Stimulated activated CD8-positive, alpha-beta memory T cell treated with anti-CD3 and anti-CD28 coated beads, Interleukin-12 subunit alpha, Interleukin-12 subunit beta, amount 100 ng/mL, for 24 hours (primary cell): ENCODE results near the gene SHISA8.

Source experiments
- DNase-seq: peaks from one replicate; pipeline ENCODE4 v3.0.0-alpha.2; 2020; ENCODE audit errors: extremely low read depth

Gene SHISA8

DNA sequence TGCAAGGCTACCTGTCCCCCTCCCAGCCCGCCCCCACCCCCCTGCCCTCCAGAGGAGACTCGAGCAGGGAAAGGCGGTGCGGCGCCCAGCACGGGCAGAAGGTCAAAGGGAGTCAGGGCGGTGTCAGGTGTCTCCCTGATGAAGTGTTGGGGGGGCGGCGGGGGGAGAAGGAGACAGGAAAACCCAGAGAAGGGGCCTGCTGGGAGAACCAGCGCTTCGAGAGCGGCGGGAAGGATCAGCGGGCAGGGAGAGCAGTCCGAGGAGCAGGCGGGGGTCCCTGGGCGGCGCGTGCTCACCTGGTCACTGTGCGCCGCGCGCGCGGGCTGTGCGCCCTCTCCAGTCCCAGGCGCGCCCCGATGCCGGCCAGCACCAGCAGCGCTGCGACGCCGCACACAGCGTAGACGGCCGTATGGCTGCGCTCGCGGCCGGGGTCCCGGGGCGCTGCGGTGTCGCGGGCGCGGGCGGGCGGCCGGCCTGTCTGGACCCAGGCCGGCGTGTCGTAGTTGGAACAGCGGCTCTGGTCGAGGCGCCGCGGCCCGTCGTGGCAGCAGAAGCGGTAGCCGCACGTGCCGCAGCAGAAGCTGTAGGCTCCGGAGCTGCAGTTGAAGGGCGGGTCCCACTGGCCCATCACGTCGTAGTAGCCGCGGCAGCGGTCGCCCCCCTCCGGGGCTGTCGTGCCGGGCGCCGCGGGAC is 886 bp downstream of the SHISA8 start:
- DNase-seq: no peak

DNA sequence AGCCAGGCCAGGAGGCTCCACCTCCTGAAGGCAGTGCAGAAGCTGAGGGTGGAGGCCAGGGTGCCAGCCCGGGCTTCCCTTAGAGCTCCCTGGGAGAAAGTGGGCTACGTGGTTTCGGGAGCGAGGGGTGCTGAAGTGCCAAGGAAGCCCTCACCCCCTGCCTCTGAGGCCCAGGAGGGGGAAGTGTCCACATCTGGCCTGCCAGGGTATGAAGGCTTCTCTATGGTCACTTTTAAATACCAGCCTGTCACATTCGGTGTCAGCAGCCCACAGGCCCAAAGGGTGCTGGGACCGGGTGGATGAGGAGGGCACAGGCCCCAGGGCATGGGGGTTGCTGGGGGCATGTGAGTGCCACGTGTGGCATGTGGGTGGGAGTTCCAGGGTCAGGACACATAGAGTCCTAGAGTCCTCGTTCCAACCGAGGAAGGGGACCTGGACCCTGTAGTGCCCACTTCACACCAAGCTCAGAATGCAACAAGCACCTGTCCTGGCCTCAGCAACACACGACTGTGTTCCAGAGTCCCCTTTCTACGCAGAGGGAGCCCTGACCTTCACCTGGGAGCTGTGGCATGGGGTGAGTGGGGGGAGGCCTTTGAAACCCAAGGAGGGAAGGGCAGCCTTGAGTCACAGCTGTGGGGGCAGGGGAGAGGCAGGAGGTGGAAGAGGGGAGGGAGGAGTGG is 1.7 kb downstream of the SHISA8 start:
- no peak for DNase-seq

DNA sequence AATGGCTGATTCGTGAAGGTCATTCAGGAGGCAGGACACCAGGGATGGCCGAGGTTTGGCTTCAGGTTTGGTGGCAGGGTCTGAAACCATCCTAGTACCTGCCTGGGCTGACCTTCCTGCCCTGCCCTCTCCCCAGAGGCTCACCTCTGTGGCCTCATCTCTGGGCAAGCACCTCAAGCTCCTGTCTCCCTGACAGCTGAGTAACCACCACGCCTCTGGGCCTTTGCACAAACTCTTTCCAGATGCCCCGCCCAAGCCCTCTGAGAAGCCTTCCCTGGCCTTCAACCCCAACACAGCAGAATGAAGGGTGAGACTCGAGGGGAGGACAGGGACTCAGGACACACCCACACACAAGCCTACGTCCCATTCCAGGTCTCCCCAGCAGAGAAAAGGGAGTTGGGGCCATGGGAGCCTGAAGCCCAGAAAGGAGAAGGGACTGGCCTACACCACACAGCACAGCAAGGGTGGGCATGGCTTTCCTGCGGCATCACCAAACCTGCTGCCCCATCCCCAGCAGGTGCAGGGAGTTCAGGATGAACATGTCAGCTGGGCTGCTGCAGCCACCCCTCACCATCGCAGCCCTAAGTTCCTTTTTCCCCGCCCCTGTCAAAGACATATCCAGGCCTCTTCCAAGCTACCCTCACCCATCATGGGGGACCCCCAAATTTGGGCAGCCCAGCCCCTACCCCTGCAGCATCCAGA is 2.4 kb downstream of the SHISA8 start:
- no peak for DNase-seq

DNA sequence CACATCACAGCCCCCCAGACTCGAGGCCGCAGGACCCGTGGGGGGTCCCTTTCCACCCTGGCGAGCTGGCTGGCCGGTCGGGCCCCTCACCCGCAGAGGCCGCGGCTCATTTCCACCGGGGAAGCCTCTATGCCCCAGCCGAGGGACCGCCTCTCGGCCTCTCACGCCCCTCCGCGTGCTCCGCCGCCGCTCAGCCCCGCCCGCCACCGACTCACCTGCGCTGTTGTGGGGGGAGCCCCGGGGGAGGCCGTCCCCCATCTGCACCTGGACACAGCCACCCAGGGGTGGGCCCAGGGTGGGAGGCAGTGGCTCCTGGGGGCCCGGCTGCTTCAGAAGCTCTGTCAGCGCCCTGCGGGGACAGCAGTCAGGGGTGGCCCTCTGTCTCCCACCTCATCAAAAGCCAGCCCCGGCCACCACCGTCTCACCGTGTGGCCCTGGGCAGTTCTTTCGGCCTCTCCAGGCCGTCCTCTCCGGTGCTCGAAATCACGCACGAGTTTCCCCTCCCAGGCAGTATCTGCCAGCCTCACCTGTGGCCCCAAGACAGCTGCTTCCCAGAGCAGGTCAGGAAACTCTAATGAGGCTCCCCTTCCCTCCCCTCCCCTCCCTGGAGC is 3.8 kb downstream of the SHISA8 start:
- no peak for DNase-seq

DNA sequence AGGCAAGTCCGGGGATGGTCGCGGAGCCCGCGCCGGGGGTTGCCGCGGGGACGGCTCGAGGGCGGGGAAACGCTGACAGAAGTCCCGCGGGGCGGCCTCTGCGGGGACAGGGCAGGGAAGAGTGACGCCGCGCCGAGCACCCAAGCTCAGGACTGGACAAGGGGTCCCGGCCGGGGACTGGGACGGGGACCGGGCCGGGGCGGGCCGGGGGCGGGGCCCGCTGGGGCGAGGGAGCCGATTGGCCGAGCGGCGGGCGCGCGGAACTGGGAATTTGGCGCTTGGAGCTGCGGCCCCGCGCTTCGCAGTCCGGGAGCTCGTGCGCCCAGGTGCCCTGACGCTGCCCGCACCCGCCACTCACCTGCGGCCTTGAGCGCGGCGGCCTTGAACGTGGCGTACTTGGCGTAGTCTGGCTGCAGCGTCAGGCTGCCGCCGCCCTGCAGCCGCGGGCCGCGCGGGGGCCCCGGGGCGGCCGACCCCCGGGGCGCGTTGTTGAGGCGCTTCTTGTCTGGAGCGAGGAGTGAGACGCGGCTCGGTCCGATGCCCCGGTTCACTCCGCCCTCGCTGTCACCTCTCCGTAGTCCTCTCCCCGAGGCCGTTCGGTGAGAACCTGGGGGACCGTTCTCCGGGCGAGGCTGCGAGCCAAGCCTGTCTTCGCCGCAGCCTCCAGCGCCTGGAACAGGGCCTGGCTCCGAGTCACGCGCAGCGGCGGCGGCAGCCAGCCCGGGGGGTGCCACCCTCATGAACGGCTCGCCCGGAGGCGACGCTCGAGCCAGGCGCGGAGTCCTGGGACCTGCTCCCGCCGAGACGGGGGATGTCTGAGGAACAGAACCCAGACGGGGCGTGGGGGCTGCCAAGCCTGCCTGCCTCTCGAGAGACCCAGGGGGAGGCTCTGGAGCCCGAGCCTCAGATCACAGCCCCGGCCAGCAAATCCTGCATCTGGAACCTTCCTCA is 4.5 kb downstream of the SHISA8 start:
- no peak for DNase-seq

DNA sequence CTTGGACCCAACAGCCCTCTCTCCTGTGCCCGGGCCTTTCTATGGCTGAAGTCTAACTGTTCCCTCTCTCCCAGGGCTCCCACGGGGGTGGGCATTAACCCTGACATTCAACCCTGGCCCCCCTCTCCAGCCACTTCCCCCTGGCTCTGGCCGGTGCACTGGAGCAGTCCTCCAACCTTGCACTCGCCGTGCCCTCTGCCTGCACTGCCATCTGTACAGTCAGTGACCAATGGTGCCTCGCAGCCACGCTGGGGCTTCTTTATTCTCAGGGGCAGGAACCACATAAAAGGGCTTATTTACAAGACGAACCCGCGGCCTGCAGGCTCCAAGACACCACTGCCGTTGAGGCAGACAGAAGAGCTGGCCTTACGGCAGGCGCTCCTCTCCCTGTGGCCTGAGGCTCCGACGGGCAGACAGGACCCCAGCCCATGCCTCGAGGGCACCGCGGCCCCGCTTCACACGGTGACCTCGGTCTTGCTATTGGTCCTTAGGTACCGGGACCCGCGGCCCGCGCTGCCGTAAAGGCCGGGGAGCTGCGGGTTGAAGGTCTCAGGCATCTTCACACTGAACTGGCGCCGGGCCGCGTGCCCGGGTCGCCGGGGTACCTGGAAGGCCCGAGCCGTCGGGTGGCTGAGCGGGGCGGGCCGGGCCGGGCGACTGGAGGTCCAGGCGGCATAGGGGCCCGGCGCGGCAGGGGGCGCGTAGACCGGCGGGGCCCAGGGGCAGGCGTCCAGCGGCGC is 5.4 kb downstream of the SHISA8 start:
- DNase-seq: no peak

DNA sequence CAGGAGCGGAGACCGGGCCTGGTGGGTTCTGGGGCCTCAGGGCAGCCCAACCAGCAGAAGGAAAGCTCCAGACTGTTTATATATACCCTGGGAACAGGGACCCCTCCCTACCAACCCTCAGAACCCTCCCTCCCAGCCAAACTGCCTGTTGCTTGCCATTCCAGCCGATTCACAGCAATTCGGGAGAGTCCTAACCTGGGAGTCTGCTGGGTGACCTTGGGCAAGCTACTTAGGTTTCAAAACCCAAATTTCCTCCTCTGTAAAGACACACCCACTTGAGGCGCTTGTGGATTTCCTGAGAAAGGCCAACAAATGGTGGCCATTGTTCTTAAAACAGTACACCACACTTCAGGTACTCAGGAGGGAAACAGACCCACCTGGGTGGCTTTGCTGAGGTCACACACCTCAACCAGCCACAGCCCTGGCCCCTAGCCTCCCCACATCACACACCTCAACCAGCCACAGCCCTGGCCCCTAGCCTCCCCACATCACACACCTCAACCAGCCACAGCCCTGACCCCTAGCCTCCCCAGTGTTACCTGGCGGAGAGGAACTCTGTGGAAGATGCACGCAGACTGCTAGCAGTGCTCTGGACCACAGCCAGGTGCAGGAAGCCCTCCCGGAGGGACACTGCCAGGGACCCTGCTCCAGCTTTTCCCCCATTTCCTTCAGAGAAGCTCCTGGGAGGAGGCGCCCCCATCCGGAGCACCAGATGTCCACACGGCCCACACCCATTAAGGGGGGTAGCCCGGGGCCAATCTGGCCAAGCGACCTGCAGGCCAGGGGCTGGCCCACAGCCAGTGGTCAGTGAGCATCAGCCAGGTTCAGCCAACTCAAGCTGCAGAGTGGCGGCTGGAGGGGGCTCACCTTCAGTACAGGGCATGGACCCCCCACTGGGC is 6.2 kb downstream of the SHISA8 start:
- DNase-seq: no peak

DNA sequence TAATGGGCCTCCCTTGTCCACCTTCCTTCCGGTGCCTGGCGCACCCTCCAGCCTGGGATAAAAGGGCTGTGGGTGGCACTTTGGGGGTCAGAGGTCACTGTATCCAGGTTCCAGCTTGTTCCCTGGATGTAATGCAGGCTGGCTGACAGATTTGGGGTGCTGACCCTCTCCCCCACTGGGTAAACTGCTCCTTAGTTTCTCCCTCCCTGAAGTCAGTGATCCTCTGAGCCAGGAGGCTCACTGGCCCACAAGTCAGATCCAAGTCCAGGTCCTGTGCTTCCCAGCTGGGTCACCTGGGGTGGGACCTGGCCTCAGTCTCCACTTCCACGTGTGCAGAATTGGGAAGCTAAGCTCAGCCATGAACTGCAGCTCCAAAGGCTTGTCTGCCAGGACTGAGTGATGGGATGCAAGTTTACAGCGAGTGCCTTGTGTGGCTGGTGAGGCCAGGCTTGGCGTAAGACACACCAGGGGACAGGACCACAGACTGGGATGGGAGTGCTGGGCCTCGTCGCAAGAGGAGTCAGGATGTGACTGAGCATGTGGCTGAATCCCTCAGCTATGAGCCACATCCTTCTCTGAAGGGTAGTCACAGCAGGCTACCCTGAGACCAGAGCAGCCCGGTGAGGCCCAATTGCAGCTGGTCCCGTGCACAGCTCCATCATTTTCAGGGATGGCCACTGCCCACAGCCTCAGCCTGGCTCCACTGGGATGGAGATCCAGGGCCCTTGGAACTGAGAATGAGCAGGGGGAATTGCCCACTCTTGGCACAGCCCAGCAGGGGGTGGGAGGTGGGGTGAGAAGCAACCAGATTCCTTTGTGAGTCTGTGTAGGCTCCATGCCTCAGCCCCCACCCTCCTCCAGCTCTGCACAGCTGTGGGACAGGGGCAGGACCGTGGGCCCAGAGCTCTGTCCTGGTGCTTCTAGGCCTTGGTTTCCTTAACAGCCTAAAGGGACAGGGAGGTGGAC is 7.2 kb downstream of the SHISA8 start:
- DNase-seq: no peak

DNA sequence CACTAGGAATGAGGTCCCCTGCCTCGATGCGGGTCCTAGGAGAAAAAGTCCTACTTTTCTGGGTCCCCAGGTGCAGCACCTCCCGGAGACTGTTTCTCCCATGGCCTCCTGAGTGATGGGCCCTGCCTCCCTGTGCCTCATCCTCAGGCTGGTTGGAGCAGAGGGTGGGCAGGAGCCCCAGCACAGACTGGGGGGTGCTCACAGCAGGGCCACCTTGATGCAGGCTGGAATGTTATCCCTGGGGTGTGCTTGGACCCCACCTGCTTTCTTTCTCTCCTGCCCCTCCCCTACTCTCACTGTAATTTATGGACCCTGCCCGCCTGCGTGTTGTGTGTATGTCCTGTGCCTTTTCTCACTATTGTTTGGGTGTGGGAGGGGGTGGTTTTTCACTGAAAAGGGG is 8.1 kb downstream of the SHISA8 start:
- DNase-seq: no peak

DNA sequence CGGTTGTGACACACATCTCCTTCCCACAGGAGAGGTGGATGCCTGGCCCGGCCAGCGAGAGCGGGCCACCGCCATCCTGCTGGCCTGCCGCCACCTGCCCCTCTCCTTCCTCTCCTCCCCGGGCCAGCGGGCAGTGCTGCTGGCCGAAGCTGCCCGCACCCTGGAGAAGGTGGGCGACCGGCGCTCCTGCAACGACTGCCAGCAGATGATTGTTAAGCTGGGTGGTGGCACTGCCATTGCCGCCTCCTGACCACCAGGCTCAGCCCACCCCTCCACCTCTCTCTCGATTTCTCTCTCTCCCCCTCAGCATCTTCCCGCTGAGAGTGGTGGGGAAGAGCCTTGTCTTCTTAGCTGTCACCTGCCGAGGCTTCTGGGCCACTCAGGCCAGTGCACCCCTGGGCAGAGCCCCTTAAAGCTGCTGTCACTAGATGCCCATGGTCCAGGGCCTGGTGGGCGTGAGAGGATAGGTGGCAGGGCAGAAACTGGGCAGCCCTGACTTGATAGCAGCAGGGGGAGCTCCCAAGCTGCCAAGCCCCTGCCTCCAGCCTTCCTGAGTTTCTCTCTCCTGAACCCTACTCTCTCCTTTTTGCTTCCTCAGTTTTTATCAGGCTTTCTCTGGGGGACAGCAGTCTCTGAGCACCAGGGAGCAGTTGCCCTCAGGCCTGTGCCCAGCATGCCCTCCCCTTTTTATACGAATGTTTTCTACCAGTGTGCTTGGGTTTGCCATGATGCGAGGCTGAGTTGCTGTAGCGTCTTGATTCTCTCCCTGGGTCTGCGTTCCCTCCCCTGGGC is 9.3 kb downstream of the SHISA8 start:
- no peak for DNase-seq

DNA sequence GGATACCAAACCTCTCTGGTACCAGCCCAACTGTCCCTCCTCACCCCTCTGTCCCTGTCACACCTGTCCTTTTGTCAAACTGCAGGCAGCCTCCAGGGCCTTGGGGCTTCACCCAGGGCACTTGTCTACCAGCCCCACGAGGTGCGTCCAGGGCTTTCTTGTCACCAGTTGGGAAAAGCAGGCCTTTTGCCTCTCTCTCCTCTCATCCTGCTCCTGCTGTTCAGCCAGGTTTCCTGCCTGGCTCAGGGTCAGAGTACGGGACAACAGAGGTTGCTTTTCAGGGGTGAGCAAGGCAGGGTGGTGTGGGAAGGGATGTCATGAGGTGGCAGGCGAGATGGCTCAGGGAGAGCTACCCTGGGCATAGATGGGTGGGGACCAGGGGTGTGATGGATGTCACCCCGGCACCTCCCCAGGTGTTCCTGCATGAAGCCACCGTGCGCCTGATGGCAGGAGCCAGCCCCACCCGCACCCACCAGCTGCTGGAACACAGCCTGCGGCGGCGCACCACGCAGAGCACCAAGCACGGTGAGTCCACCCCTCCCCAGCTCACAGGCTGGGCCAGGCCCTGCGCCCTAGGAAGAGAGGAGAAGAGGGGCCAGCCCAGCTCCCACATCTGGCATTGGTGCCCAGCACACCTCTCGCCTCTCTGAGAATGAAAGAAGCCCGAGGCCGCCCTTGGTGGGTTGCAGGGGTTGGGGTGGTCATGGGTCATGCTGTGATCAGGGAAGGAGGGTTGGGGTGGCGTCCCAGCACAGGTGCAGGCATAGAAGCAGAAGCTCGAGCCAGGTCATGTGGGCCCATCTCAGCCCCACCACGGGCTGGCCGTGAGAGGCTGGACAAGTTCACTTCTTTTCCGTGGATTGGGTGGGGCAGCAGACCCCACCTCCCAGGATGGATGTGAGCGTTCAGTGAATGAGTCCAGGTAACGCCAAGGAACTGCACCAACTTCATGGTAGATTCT is 10.1 kb downstream of the SHISA8 start:
- DNase-seq: no peak

DNA sequence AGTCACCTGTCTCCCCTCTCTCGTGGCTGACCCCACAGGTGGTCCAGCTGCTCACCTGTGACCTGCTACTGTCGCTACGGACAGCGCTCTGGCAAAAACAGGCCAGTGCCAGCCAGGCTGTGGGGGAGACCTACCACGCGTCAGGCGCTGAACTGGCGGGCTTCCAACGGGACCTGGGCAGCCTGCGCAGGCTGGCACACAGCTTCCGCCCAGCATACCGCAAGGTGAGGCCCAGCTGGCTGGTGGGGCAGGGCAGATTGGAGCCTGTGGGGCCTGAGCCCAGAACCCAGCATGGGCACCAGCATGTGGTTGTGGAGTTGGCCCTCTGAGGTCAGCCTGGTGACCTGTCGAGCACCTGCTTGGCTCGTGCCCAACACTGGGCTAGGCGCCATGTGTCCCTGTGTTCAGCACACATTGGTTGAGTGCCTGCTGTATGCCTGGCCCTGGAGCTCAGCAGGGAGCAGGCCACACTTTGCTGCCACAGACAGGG is 11.9 kb downstream of the SHISA8 start:
- DNase-seq: no peak

DNA sequence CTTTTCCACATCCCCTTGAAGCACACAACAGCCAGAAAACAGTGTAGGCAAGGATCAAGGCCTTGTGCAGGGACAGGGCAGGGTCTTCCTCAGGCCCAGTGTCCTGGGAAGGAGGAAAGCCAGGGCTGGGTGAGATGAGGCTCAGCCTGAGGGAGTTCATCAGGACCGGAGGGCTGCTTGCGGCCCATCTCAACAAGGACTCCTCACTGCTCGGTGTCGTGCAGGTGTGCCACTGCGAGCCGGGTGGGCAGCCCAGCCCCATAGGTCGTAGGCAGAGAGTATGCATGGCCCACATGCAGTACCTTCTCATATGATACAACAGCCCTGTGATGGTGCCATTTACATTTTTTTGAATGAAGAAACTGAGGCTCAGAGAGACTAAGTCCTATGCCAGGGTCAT is 12.9 kb downstream of the SHISA8 start:
- no peak for DNase-seq

DNA sequence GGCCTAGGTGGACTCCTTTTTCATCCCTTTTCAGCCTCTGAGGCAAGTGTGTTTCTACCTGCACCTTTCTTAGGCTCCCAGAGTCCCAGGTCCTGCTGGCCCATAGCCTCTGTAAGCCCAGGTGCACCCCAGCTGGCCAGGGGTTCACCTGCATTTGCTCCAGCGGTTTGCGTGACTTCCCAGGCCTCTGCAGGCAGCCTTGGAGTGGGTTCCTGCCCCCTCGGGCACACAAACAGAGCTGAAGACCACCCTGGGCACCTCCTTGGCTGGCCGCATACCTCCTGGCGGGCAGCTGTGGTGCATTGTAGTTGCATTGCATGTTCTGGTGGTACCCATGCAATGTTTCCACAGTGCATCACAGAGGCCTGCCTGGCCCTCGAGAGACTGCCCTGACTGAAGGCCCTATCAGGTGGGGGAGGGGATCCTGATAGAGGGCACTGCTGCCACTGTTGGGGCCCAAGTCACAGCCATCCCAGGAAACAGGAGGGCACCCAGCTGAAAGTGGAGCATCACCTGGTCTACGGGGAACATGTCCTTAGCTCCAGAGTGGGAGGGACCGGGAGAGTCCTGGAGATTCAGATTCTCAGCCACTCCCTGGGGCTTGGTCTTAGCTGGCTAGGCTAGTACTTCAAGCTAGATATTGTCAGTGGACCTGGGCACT is 14.1 kb downstream of the SHISA8 start:
- DNase-seq: no peak

DNA sequence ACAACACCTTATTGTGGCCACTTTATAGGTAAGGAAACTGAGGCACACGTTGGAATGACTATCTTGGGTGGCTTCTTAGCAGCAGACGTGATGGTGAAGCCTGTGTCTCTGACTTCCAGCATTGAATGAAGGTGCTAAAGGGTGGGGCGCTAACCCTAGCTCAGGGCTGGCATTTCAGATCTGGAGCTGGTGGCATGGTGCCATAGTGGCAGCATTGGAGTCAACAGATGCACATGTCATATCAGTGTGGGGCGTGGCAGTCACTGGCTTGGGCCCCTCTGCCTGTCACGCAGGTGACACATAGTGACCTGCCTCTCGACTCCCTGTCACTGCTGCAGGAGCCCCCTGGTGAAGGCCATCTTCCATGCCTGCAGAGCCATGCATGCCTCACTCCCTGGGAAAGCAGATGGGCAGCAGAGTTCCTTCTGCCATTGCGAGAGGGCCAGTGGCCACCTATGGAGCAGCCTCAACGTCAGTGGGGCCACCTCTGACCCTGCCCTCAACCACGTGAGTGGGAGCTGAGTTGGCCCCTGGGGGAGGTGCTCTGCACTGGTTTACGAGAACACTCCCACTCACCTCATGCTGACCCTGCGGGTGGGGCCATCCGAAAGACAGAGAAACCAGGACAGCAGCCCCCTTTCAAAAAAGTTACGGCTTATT is 14.8 kb downstream of the SHISA8 start:
- DNase-seq: no peak
